ENCODE results near the gene SLCO2B1.
"Not testable (repeated sequence)": the region's sequence is repeated elsewhere in the genome, so short reads cannot be mapped to it uniquely, and the experiment has no call there.

SLCO2B1 gene

GRCh38 chr11:75150879-75151278 lies at the start of gene SLCO2B1:
SLCO2B1 (plus strand) TSS chr11:75151107; CDS start chr11:75151382, 275 bp downstream.
- DNase-seq = no peak

- no peak for DNase-seq
Measured at GRCh38 chr11:75101424-75102128, 49.3 kb upstream of the SLCO2B1 start.

- no peak for DNase-seq
Measured at GRCh38 chr11:75103380-75104026, 47.4 kb upstream of the SLCO2B1 start.

- no peak for DNase-seq
Measured at GRCh38 chr11:75105462-75105925, 45.4 kb upstream of the SLCO2B1 start.

GRCh38 chr11:75105967-75106681 lies 44.8 kb upstream of the SLCO2B1 start:
- not testable (repeated sequence) for DNase-seq

GRCh38 chr11:75107187-75107586 lies 43.7 kb upstream of the SLCO2B1 start:
- no peak for DNase-seq

- DNase-seq = no peak
Measured at GRCh38 chr11:75112200-75112599, 38.7 kb upstream of the SLCO2B1 start.

- no peak for DNase-seq
Measured at GRCh38 chr11:75113030-75113429, 37.9 kb upstream of the SLCO2B1 start.

GRCh38 chr11:75114465-75114864 lies 36.4 kb upstream of the SLCO2B1 start:
- no peak for DNase-seq

- no peak for DNase-seq
Measured at GRCh38 chr11:75118577-75118976, 32.3 kb upstream of the SLCO2B1 start.

- no peak for DNase-seq
Measured at GRCh38 chr11:75126564-75126963, 24.3 kb upstream of the SLCO2B1 start.

GRCh38 chr11:75132080-75132479 lies 18.8 kb upstream of the SLCO2B1 start:
- DNase-seq = no peak

GRCh38 chr11:75133976-75134375 lies 16.9 kb upstream of the SLCO2B1 start:
- no peak for DNase-seq

GRCh38 chr11:75135021-75135650 lies 15.8 kb upstream of the SLCO2B1 start:
- no peak for DNase-seq

GRCh38 chr11:75135651-75136050 lies 15.3 kb upstream of the SLCO2B1 start:
- DNase-seq = no peak

- peak; percentile 20 for DNase-seq
Measured at GRCh38 chr11:75140269-75141138, 10.4 kb upstream of the SLCO2B1 start.

GRCh38 chr11:75141166-75141565 lies 9.7 kb upstream of the SLCO2B1 start:
- DNase-seq = no peak

GRCh38 chr11:75142714-75143419 lies 8.0 kb upstream of the SLCO2B1 start:
- peak; percentile 90 for DNase-seq

- DNase-seq = no peak
Measured at GRCh38 chr11:75143420-75143731, 7.5 kb upstream of the SLCO2B1 start.

- DNase-seq = no peak
Measured at GRCh38 chr11:75144716-75145014, 6.2 kb upstream of the SLCO2B1 start.

GRCh38 chr11:75145196-75145971 lies 5.5 kb upstream of the SLCO2B1 start:
- no peak for DNase-seq
